ENCODE data around the gene ATP1B1. TPM values are rescaled to one million over a fixed set of nuclear protein-coding genes. Genes with fewer than 3 reads are reported as not detected.

The ATP1B1 gene
- total and polyA plus RNA-seq, 2 of the 13 experiments (the other 11 are each of a cell fraction or from before 2014, with no cell fraction given): 134 to 135 TPM

DNA sequence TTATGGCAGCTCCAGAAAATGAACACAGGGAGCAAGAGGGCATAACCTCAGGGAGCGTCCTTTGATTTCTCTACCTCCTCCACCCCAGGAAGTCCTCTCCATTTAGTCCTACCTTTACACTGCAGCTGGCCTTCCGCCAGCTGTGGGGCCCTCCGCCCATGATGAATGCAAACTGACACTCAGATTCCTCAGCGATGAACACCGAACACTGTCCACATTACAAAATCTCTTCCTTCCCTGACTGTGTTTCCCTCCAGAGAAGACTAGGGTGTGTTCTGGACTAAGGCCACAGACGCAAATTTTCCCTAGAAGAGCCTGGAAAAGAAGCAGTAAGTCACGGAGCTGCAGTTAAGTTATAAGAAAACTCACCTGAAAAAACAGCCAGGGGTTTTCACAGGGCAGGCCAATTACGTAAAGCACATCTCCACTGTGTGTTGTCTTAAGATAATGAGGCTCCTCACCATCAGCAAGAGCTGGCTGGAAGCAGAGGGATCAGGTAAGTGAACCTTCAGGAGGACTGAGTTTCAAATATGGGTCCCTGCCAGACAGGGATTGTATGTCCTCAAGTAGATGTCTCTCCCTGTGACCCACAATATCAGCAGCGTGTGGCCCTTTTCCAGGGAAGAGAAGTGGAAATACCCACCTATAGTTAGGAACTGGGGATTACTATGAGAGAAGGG is 46.3 kb upstream of the ATP1B1 start (continued):
- TF ChIP-seq ZNF337 (CRISPR knock-in tag; IDR thresholded peaks at IDR 0.05; ENCODE audit: borderline replicate concordance, low read depth) (no peak), KLF16 (CRISPR knock-in tag; IDR thresholded peaks at IDR 0.05) (peak in 1 of 2 experiments; percentile 69; a peak in 1 of 4 replicates), PHF5A (CRISPR knock-in tag; IDR thresholded peaks at IDR 0.05; ENCODE audit: low read depth, unreplicated experiment) (no peak), KAT8 (CRISPR knock-in tag; IDR thresholded peaks at IDR 0.05) (peak; percentile 40; the same call in 1 of the 2 replicates), NR2F6 (IDR thresholded peaks at IDR 0.05) (peak; percentile 68), NR2F6 (CRISPR knock-in tag; IDR thresholded peaks at IDR 0.05) (peak; percentile 76), HMG20A (CRISPR knock-in tag; IDR thresholded peaks at IDR 0.05; ENCODE audit: borderline replicate concordance) (peak; percentile 55; the same call in 1 of the 2 replicates), RXRB (CRISPR knock-in tag; IDR thresholded peaks at IDR 0.05; ENCODE audit: borderline replicate concordance) (peak; percentile 76), CREB1 (IDR thresholded peaks at IDR 0.05) (no peak), CREB1 (CRISPR knock-in tag; IDR thresholded peaks at IDR 0.05) (0 out of 2 replicates have a peak, but pooled peaks have one; percentile 34), ERF (CRISPR knock-in tag; IDR thresholded peaks at IDR 0.05) (peak; percentile 42; the same call in 1 of the 2 replicates), CBFB (CRISPR knock-in tag; IDR thresholded peaks at IDR 0.05) (no peak), NR2C2 (CRISPR knock-in tag; IDR thresholded peaks at IDR 0.05; ENCODE audit: borderline replicate concordance) (0 out of 2 replicates have a peak, but pooled peaks have one; percentile 33), ZNF205 (CRISPR knock-in tag; IDR thresholded peaks at IDR 0.05) (peak; percentile 89), MIXL1 (CRISPR knock-in tag; IDR thresholded peaks at IDR 0.05) (0 out of 2 replicates have a peak, but pooled peaks have one; percentile 65), ETV5 (CRISPR knock-in tag; IDR thresholded peaks at IDR 0.05; ENCODE audit: borderline replicate concordance) (peak; percentile 63; the same call in 1 of the 2 replicates), ZNF713 (CRISPR knock-in tag; IDR thresholded peaks at IDR 0.05) (no peak)
- TF ChIP-seq, protein P1, sequence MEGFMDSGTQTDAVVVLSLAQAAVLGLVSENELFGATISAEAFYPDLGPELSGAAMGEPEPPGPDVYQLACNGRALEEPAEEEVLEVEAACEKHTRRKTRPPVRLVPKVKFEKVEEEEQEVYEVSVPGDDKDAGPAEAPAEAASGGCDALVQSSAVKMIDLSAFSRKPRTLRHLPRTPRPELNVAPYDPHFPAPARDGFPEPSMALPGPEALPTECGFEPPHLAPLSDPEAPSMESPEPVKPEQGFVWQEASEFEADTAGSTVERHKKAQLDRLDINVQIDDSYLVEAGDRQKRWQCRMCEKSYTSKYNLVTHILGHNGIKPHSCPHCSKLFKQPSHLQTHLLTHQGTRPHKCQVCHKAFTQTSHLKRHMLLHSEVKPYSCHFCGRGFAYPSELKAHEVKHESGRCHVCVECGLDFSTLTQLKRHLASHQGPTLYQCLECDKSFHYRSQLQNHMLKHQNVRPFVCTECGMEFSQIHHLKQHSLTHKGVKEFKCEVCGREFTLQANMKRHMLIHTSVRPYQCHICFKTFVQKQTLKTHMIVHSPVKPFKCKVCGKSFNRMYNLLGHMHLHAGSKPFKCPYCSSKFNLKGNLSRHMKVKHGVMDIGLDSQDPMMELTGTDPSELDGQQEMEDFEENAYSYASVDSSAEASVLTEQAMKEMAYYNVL (CRISPR knock-in tag; IDR thresholded peaks at IDR 0.05; ENCODE audit: borderline replicate concordance): 0 out of 2 replicates have a peak, but pooled peaks have one; percentile 36
- TF ChIP-seq, protein P2, sequence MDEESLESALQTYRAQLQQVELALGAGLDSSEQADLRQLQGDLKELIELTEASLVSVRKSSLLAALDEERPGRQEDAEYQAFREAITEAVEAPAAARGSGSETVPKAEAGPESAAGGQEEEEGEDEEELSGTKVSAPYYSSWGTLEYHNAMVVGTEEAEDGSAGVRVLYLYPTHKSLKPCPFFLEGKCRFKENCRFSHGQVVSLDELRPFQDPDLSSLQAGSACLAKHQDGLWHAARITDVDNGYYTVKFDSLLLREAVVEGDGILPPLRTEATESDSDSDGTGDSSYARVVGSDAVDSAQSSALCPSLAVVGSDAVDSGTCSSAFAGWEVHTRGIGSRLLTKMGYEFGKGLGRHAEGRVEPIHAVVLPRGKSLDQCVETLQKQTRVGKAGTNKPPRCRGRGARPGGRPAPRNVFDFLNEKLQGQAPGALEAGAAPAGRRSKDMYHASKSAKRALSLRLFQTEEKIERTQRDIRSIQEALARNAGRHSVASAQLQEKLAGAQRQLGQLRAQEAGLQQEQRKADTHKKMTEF (CRISPR knock-in tag; IDR thresholded peaks at IDR 0.05): peak; percentile 64
- TF ChIP-seq, protein P3, sequence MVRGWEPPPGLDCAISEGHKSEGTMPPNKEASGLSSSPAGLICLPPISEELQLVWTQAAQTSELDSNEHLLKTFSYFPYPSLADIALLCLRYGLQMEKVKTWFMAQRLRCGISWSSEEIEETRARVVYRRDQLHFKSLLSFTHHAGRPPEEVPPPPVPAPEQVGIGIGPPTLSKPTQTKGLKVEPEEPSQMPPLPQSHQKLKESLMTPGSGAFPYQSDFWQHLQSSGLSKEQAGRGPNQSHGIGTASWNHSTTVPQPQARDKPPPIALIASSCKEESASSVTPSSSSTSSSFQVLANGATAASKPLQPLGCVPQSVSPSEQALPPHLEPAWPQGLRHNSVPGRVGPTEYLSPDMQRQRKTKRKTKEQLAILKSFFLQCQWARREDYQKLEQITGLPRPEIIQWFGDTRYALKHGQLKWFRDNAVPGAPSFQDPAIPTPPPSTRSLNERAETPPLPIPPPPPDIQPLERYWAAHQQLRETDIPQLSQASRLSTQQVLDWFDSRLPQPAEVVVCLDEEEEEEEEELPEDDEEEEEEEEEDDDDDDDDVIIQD (CRISPR knock-in tag; IDR thresholded peaks at IDR 0.05; ENCODE audit: low read depth): peak; percentile 82; the same call in 1 of the 2 replicates
- TF ChIP-seq, protein P4, sequence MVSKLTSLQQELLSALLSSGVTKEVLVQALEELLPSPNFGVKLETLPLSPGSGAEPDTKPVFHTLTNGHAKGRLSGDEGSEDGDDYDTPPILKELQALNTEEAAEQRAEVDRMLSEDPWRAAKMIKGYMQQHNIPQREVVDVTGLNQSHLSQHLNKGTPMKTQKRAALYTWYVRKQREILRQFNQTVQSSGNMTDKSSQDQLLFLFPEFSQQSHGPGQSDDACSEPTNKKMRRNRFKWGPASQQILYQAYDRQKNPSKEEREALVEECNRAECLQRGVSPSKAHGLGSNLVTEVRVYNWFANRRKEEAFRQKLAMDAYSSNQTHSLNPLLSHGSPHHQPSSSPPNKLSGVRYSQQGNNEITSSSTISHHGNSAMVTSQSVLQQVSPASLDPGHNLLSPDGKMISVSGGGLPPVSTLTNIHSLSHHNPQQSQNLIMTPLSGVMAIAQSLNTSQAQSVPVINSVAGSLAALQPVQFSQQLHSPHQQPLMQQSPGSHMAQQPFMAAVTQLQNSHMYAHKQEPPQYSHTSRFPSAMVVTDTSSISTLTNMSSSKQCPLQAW (CRISPR knock-in tag; IDR thresholded peaks at IDR 0.05): 0 out of 2 replicates have a peak, but pooled peaks have one; percentile 36
